ENCODE data around the gene BCL2.
A peak's percentile ranks its signal among the peaks of the same experiment; 100 is the strongest.

The BCL2 gene

DNA sequence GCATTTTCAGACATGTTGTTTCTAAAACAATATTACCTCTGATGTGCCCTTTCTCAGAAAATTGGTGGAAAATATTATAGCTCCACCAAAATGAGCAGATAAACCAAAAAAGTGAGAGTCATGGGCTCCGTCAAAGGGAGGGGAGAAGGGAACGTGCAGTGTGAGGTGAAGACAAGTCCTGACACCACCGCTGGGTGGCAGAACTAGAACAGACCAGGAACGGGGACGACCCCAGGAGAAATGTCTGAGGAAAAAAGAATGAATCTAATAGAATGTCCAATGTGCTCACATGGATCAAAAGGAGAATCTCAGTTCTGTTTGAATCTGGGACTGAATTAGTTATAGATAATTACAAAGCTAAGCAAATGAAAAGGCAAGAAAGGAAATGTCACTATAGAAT lies 22.6 kb upstream of the BCL2 start:
- TF ChIP-seq ZFX (IDR thresholded peaks at IDR 0.05): no peak
- TF ChIP-seq, protein P1, sequence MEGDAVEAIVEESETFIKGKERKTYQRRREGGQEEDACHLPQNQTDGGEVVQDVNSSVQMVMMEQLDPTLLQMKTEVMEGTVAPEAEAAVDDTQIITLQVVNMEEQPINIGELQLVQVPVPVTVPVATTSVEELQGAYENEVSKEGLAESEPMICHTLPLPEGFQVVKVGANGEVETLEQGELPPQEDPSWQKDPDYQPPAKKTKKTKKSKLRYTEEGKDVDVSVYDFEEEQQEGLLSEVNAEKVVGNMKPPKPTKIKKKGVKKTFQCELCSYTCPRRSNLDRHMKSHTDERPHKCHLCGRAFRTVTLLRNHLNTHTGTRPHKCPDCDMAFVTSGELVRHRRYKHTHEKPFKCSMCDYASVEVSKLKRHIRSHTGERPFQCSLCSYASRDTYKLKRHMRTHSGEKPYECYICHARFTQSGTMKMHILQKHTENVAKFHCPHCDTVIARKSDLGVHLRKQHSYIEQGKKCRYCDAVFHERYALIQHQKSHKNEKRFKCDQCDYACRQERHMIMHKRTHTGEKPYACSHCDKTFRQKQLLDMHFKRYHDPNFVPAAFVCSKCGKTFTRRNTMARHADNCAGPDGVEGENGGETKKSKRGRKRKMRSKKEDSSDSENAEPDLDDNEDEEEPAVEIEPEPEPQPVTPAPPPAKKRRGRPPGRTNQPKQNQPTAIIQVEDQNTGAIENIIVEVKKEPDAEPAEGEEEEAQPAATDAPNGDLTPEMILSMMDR (conservative IDR thresholded peaks at IDR 0.05): peak; percentile 42
- H3K27ac ChIP-seq: no peak overlapping the region

DNA sequence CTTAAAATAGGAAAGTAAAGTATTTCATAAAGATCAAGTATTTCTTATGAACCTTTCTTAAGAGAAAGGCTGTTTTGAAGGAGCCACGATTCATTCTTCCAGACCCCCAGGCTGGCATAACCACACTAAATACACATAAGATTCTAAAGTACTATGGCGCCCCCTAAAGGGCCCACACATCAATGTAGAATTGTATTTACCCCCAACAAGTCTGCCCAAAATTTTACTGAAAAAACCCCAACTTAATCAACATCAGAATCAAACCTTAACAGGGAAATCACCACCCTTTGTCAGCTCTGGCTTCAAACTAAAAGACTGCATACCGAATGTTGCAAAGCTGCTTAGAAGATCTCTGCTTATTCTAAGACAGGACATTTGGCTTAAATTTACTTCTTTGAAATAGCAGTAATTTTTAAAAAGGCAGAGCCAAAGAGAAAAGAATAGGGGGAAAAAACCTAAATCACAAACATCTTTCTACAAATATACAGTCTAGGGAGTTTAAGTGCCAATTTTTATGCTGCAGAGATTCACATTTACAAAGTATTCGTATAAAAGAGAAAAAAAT lies 20.4 kb upstream of the BCL2 start:
- TF ChIP-seq, protein P1 (conservative IDR thresholded peaks at IDR 0.05): peak; percentile 56
- no peak for TF ChIP-seq ZFX (IDR thresholded peaks at IDR 0.05)
- no peak overlapping the region for H3K27ac ChIP-seq

DNA sequence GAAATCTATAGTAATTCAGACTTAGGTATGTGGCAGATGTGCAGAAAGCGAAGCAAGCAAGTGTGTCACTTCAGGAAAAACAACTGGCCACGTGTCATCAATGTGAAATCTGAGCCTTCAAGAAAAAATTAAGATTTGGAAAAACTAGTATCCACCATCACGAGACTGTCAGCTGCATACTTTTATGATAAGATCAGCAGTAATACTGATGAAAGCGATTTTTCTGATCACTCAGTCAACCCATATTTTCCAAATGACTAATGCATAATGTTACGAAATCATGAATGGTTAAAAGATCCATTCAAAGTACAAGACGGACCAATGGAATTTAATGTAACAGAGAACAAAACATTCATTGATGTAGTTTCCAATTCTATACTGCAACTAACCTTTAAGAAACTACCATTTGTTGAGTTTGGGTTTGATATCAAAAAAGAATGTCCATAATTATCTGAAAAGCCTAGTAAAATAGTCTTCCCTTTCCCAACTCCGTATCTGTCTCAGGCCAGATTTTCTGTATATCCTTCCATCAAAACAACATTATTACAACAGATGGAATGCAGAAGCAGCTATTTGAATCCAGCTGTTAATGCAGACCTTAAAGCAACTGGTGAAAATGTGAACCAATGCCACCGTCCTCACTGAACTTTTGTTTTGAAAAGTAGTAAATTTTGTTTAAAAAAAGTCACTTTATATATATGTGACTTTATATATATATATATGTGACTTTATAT lies 17.0 kb upstream of the BCL2 start:
- H3K27ac ChIP-seq: no peak overlapping the region
- TF ChIP-seq, protein P1 (conservative IDR thresholded peaks at IDR 0.05): no peak
- TF ChIP-seq ZFX (IDR thresholded peaks at IDR 0.05): no peak

DNA sequence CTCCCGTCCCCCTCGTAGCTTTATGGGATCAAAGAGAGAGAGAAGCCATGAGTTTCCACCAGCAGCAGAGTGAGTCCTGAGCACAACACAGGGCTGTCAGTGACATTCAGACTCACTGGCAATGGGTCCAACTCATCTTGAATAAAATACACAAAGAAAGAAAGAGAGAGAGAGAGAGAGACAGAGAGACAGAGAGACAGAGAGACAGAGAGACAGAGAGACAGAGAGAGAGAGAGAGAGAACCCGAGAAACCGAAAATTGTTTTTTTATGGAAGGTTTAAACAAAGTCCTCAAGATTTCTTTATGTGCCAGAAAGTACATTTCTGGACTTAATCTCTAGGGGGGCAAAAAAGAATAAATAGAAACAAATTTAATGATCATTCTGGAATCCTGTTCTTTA lies 11.5 kb upstream of the BCL2 start:
- no peak overlapping the region for H3K27ac ChIP-seq
- TF ChIP-seq, protein P1 (conservative IDR thresholded peaks at IDR 0.05): no peak
- no peak for TF ChIP-seq ZFX (IDR thresholded peaks at IDR 0.05)

DNA sequence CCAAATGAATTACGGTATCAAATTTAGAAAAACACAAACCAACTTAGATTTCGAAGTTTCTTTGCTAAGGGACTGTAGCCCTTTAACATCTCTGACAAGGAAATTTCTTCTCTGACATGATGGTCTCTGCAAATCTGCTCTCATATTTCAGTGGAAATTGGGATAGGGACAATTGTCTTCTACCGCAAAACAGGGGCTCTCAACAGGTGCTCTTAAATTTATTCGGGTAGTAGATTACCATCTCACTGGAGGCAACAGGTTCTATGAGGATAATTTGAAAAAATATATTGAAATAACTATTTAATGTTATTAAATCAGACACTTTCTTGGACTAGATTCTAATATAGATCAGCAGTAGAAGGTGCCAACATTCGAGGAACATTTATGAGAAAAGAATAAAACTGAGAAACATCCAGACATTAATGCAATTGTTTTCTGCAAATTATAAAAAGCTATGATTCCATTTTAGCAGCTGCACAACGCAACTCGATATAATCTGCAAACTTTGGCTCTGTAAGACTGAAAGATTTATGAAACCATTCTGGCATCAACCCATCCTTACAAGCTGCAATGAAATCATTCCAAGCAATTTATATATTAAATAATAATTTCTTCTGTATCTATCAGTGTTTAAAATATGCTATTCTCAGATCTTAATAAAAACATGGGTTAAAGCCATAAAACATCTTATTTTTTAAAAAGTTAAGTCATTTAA lies 10.0 kb upstream of the BCL2 start:
- no peak overlapping the region for H3K27ac ChIP-seq
- no peak for TF ChIP-seq ZFX (IDR thresholded peaks at IDR 0.05)
- TF ChIP-seq, protein P1 (conservative IDR thresholded peaks at IDR 0.05): no peak

DNA sequence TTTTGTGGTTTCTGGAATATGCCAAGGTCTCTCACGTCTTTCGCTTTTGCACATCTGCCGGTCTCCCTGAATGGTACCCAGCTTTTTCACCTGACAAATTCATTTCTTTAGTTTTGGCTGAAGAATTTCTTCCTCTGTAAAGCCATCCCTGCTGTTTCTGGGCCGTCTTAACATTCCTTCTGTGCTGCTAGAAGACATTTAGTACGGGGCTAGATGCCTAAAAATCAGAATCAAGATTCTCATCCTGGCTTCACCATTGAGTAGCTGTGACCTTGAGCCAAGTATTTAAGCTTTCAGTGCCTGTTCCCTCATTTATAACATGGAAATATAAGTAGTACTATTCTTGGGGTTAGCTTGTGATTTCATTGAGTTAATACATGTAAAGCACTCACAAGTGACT lies 6.4 kb upstream of the BCL2 start:
- TF ChIP-seq ZFX (IDR thresholded peaks at IDR 0.05): no peak
- TF ChIP-seq, protein P1 (conservative IDR thresholded peaks at IDR 0.05): no peak
- H3K27ac ChIP-seq: no peak overlapping the region

DNA sequence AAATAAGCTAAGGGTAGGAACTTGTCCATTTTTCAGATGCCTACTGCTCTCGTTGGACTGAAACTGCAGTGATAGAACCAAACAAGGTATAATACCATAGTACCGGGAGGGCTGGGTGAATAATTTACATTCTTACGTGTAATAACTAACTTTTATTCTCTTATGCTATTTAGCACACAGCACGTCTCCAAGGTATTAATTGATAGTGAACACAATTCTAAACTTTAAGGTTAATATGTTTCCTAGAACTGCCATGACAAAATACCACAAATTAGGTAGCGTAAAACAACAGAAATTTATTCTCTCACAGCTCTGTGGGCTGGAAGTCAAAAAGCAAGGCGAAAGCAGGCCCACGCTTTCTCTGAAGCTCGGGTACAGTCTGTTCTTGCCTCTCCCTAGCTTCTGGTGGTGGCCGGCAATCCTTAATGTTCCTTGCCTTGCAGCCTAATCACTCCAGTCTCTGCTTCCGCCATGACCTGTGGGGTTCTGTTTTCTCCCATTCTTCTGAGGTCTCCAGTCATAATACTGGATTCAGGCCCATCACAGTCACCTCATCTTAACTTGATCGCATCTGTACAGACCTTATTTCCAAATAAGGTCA lies 5.6 kb upstream of the BCL2 start:
- H3K27ac ChIP-seq: no peak overlapping the region
- TF ChIP-seq ZFX (IDR thresholded peaks at IDR 0.05): no peak
- TF ChIP-seq, protein P1 (conservative IDR thresholded peaks at IDR 0.05): no peak

Data from C4-2B (cell line).